ENCODE data around the gene PRAC2.

PRAC2 gene

GRCh38 chr17:48717367-48718226, 5.4 kb upstream of the PRAC2 start:
- H3K4me3 Mint-ChIP-seq: no peak overlapping the region
- ATAC-seq: no peak
- no peaks in the 10 kb centered on the region for H3K36me3 Mint-ChIP-seq
- peaks cover 79% of the 10 kb centered on the region for H3K27me3 Mint-ChIP-seq
- peaks cover under 1% of the 10 kb centered on the region for H3K4me1 Mint-ChIP-seq
- H3K27ac Mint-ChIP-seq: no peak overlapping the region
- H3K9me3 Mint-ChIP-seq: no peaks in the 10 kb centered on the region

DNA sequence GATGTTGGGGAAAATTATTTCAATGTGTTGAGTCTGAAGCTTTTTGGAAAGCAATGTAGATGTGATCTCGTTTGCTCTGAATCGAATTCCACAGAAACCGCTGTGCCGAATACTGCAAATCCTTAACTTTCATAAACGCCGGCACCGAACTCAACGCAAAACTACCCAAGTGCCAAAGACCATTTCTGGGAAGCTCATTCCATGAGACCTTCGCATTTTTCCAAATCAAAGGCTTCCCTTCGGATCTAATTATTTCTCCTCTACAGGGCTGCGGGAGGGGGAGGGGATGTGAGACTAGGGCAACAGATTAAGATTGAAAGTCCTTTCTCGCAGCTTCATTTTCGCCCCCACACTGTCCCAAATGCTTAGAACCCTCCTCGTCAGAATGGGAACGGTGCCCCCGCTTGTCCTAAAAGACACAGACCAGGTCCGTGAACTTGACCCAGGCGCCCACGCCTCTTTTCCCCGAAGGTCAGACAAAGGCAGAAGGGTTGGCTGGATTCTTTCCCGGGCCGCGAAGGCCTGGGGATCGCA, 4.7 kb upstream of the PRAC2 start:
- H3K27ac Mint-ChIP-seq: no peak overlapping the region
- no peak overlapping the region for H3K4me3 Mint-ChIP-seq
- no peaks in the 10 kb centered on the region for H3K36me3 Mint-ChIP-seq
- no peak for ATAC-seq
- peaks cover 8% of the 10 kb centered on the region for H3K4me1 Mint-ChIP-seq
- H3K27me3 Mint-ChIP-seq: peaks cover 80% of the 10 kb centered on the region
- H3K9me3 Mint-ChIP-seq: no peaks in the 10 kb centered on the region

- no peak for ATAC-seq
- Mint-ChIP-seq H3K9me3 (no peaks in the 10 kb centered on the region), H3K27me3 (peaks cover 81% of the 10 kb centered on the region)
Observed at GRCh38 chr17:48718761-48719641, 4.0 kb upstream of the PRAC2 start.

GRCh38 chr17:48719642-48720265, 3.2 kb upstream of the PRAC2 start:
- Mint-ChIP-seq H3K4me1 (peaks cover 22% of the 10 kb centered on the region), H3K9me3 (no peaks in the 10 kb centered on the region), H3K4me3 (no peak overlapping the region), H3K27me3 (peaks cover 81% of the 10 kb centered on the region), H3K27ac (no peak overlapping the region), H3K36me3 (no peaks in the 10 kb centered on the region)
- no peak for ATAC-seq

More at GRCh38 chr17:48718761-48719641, 4.0 kb upstream of the PRAC2 start:
- Mint-ChIP-seq H3K36me3 (no peaks in the 10 kb centered on the region), H3K27ac (no peak overlapping the region), H3K4me1 (peaks cover 15% of the 10 kb centered on the region), H3K4me3 (no peak overlapping the region)

DNA sequence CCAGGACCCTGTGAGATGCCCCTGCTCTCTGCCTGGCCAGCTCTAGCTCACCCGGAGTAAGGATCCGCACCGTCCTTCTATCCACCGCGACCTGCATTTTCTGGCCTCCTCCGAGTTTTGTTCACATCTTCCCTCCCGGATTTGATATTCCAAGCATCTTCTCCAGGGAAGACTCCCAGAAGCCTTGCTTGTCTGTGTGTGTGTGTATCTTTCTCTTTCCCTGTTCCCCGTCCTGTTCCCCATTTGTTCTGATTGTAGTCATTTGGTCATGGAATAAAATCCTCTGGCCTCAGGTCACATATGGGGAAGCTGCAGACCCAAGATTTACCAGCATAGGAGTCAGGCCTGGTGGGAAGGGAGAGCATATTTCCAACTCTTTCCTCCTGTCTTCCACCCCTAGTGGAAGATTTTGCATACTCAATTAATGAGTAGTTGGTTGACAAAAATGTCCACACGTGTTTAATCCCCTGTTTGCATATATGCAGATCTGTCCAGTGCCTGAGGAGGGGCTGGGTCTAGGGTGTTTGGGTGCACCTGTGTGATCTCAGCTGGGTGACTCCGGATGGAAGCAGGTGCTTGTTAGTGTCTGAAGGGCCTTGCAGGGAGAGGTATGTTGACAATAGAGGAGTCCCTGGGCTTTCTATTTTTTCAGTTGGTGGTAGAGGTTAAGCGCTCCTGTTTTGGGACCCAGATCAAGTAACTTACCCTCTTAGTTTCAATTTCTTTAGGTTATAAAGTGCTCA, 2.5 kb upstream of the PRAC2 start:
- H3K4me1 Mint-ChIP-seq: peaks cover 28% of the 10 kb centered on the region

DNA sequence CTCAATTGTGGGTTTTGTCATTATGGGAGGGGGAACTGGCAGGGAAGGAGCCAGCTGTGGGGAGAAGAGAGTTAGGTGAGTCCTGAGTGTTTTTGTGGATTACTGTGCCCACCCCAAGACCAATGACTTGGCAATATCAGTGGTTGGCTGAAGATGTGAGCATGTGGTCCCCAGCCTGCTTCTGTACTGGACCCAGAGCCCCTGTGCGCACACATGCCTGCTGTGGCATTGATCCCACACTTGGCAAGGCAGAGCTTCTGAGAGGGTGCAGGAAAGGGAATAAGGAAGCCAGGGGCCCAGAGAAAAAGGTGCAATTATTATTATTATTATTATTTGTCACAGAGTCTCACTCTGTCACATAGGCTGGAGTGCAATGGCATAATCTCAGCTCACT, 2.0 kb upstream of the PRAC2 start:
- no peak overlapping the region for H3K27ac Mint-ChIP-seq
- peaks cover 89% of the 10 kb centered on the region for H3K27me3 Mint-ChIP-seq
- no peak for ATAC-seq
- H3K4me3 Mint-ChIP-seq: no peak overlapping the region
- H3K9me3 Mint-ChIP-seq: no peaks in the 10 kb centered on the region
- no peaks in the 10 kb centered on the region for H3K36me3 Mint-ChIP-seq
- peaks cover 29% of the 10 kb centered on the region for H3K4me1 Mint-ChIP-seq

More for the DNA sequence above, 2.5 kb upstream of the PRAC2 start:
- Mint-ChIP-seq H3K9me3 (no peaks in the 10 kb centered on the region), H3K4me3 (no peak overlapping the region), H3K36me3 (no peaks in the 10 kb centered on the region), H3K27ac (no peak overlapping the region), H3K27me3 (peaks cover 84% of the 10 kb centered on the region)
- ATAC-seq: no peak

- Mint-ChIP-seq H3K36me3 (no peaks in the 10 kb centered on the region), H3K4me3 (peak within 1 kb of the TSS; percentile 15), H3K9me3 (no peaks in the 10 kb centered on the region), H3K4me1 (peaks cover 29% of the 10 kb centered on the region), H3K27me3 (peaks cover 99% of the 10 kb centered on the region), H3K27ac (no peak within 1 kb of the TSS)
- no peak for ATAC-seq
Observed at GRCh38 chr17:48722201-48722907, 631 bp upstream of the PRAC2 start, which contains the start of gene PRAC1. Gene PRAC1 (minus strand): TSS chr17:48722518. CDS start chr17:48722392, 126 bp downstream.

- H3K36me3 Mint-ChIP-seq: no peaks in the 10 kb centered on the region
- H3K27me3 Mint-ChIP-seq: peaks cover 99% of the 10 kb centered on the region
- H3K9me3 Mint-ChIP-seq: no peaks in the 10 kb centered on the region
- no peak overlapping the region for H3K27ac Mint-ChIP-seq
- H3K4me1 Mint-ChIP-seq: peaks cover 32% of the 10 kb centered on the region
- peak overlapping the region; percentile 38 for H3K4me3 Mint-ChIP-seq
- ATAC-seq: no peak
Observed at GRCh38 chr17:48723423-48724250, 652 bp downstream of the PRAC2 start.

- no peaks in the 10 kb centered on the region for H3K36me3 Mint-ChIP-seq
Observed at GRCh38 chr17:48724251-48725003, 1.4 kb downstream of the PRAC2 start.

GRCh38 chr17:48725004-48725287, 2.0 kb downstream of the PRAC2 start:
- ATAC-seq: no peak
- H3K4me3 Mint-ChIP-seq: no peak overlapping the region
- H3K36me3 Mint-ChIP-seq: no peaks in the 10 kb centered on the region
- no peak overlapping the region for H3K27ac Mint-ChIP-seq
- H3K4me1 Mint-ChIP-seq: peaks cover 42% of the 10 kb centered on the region
- no peaks in the 10 kb centered on the region for H3K9me3 Mint-ChIP-seq
- peaks cover 99% of the 10 kb centered on the region for H3K27me3 Mint-ChIP-seq

More at GRCh38 chr17:48724251-48725003, 1.4 kb downstream of the PRAC2 start:
- Mint-ChIP-seq H3K27me3 (peaks cover 99% of the 10 kb centered on the region), H3K27ac (no peak overlapping the region), H3K4me3 (peak overlapping the region; percentile 56), H3K4me1 (peaks cover 40% of the 10 kb centered on the region), H3K9me3 (no peaks in the 10 kb centered on the region)
- ATAC-seq: no peak

- Mint-ChIP-seq H3K27me3 (peaks cover 99% of the 10 kb centered on the region), H3K4me3 (no peak overlapping the region), H3K4me1 (peaks cover 42% of the 10 kb centered on the region), H3K9me3 (no peaks in the 10 kb centered on the region), H3K27ac (no peak overlapping the region), H3K36me3 (no peaks in the 10 kb centered on the region)
- ATAC-seq: peak; percentile 59
Observed at GRCh38 chr17:48725288-48726064, 2.5 kb downstream of the PRAC2 start.

Measured in stimulated activated memory B cell treated with anti-CD40 and anti-IgM and Interleukin-4, amounts not matched to agents 10 μg/mL and 1 μg/mL and 100 μg/mL, for 72 hours (primary cell).